NCI-H526 (cell line): ENCODE measurements around the gene PNPT1.
"Not testable (repeated sequence)": the region's sequence is repeated elsewhere in the genome, so short reads cannot be mapped to it uniquely, and the experiment has no call there.

Source experiments
- DNase-seq, 2 experiments: peaks; one replicate each; lab custom pipeline; 2025; lab: John Stamatoyannopoulos, UW

Gene PNPT1

DNA sequence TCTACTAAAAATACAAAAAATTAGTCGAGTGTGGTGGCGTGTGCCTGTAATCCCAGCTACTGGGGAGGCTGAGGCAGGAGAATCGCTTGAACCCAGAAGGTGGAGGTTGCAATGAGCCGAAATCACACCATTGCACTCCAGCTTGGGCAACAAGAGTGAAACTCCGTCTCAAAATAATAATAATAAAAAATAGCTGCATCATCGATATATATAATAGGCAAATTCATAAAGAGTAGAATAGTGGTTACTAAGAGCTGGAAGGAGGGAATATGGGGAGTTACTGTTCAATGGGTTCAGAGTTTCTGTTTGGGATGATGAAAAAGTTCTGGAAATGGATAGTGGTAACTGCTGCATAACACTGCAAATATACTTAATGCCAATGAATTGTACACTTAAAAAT is 96.8 kb downstream of the PNPT1 start:
- DNase-seq, result not testable (repeated sequence)

DNA sequence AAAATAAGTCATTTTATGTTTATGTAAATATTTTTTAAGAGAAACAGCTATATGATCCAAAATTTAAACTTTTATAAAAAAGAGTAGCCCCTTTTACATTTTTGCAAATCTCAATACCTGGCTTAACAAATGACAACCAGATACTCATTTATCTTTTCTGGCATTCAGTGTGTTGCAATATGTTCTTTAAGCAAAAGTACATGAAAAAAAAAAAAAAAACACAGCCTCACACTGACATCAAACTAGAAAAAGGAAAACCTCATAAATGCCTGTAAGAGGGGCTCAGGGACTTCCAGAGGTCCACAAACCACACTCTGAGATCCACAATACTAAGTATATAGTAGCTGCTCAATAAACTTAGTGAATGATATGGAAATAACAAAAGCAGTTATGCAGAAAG is 98.1 kb downstream of the PNPT1 start:
- DNase-seq, result no peak

DNA sequence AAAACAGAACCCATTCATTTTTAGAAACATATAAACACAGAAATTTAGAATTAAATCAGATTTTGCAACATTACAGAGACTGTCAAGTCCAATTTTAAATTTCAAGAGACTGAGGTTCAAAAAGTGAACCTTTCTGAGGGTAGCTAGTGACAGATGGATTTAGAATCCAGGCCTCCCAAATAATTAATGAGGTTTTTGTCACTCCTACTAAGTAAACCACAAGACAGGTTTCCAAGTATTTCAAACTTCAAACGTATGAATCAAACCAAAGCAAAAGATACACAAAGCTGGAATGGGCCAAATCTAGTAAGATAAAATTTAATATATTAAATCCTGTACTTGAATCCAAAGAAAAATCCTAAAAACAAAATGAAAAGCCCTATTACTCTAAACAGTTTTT is 101.5 kb downstream of the PNPT1 start:
- DNase-seq, result no peak

DNA sequence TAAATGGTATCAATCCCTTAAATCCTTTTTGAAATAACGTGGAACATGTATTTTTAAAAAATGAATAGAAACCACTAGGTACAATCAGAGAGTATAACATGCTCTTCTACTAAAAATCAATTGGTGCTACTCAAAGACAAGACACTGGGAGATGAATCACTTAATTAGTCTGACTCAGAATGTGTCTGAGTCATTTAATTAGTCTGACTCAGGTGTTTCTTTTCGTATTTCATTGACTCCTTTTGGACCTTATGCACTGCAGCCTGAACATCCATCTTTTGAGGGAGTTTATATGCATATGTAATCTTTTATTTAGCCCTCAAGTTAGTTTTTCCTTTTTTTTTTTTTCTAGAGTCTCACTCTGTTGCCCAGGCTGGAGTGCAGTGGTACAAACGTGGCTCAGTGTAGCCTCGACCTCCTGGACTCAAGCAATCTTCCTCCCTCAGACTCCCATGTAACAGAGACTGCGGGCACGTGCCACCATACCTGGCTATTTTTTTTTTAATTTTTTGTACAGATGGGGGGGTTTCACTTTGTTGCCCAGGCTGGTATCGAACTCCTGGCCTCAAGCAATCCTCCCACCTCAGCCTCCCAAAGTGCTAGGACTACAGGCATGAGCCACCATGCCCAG is 102.7 kb downstream of the PNPT1 start:
- DNase-seq, result no peak

DNA sequence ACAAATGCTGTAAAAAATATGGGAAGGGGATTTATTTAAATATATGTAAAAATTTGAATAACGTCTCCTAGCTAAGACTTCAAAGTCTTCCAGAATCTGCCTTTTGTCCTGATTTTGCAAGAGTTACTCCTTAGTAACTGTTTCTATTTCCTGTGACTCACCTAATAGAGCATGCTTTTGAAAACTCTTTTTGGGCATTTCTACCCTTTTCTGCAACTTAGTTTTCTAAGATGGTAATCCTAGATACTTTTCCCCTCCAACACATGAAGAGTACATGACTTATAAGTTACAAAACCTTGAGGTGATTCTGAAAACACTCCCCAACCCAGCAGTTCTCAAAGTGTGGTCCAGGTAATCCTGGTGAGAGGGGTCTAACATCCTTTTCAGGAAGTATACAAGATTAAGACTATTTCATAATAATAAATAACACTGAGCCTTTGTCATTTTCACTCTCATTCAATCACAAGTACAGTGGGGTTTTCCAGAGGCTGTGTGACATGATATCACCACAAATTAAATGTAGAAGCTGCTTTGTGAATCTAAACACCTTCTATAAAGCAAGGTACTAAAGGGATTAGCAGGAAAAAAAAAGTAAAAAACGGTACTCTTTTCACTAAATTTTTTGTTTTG is 108.1 kb downstream of the PNPT1 start:
- no peak for DNase-seq
